HUES6 (cell line): ENCODE data around the gene PLXDC2.
"Not testable (repeated sequence)": the region's sequence is repeated elsewhere in the genome, so short reads cannot be mapped to it uniquely, and the experiment has no call there.

Experiments
- H3K27ac ChIP-seq: 2 replicates; pipeline ENCODE4 v1.7.0; 2013; ENCODE audit warnings: low read depth, mild to moderate bottlenecking, low read length, inconsistent platforms
- H3K27me3 ChIP-seq: 2 replicates; pipeline ENCODE4 v1.6.1; 2013; ENCODE audit warnings: low read length; ENCODE audit not compliant: control insufficient read depth, insufficient read depth
- H3K36me3 ChIP-seq: 2 replicates; pipeline ENCODE4 v1.6.1; 2013; ENCODE audit warnings: low read length; ENCODE audit not compliant: control insufficient read depth, insufficient read depth
- H3K4me1 ChIP-seq: 2 replicates; pipeline ENCODE4 v1.6.1; 2013; ENCODE audit warnings: low read length; ENCODE audit not compliant: control insufficient read depth, insufficient read depth
- H3K4me3 ChIP-seq: 2 replicates; pipeline ENCODE4 v1.5.1; 2013; ENCODE audit warnings: low read depth, low read length
- H3K9ac ChIP-seq: one replicate; pipeline ENCODE4 v1.6.1; 2013; ENCODE audit warnings: mild to moderate bottlenecking, low read length
- H3K9me3 ChIP-seq: 2 replicates; pipeline ENCODE4 v1.6.1; 2013; ENCODE audit warnings: low read depth, low read length; ENCODE audit not compliant: control insufficient read depth, insufficient read depth

Gene PLXDC2

DNA sequence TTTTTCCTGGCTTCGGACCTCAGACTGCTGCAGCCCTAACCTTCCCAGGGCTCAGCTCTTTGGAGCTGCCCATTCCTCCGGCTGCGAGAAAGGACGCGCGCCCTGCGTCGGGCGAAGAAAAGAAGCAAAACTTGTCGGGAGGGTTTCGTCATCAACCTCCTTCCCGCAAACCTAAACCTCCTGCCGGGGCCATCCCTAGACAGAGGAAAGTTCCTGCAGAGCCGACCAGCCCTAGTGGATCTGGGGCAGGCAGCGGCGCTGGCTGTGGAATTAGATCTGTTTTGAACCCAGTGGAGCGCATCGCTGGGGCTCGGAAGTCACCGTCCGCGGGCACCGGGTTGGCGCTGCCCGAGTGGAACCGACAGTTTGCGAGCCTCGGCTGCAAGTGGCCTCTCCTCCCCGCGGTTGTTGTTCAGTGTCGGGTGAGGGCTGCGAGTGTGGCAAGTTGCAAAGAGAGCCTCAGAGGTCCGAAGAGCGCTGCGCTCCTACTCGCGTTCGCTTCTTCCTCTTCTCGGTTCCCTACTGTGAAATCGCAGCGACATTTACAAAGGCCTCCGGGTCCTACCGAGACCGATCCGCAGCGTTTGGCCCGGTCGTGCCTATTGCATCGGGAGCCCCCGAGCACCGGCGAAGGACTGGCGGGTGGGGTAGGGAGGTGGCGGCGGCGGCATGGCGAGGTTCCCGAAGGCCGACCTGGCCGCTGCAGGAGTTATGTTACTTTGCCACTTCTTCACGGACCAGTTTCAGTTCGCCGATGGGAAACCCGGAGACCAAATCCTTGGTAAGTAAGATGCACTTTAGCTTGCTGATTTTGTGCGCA is at the start of gene PLXDC2:
TSS of gene PLXDC2 (plus strand) at position 22 of the 820 bp plus-strand sequence.
- H3K27ac ChIP-seq: peak within 1 kb of the TSS; percentile 76; the same call in 1 of the 2 replicates
- peaks cover 6% of the 10 kb centered on the region for H3K27me3 ChIP-seq
- H3K4me1 ChIP-seq: peaks cover 14% of the 10 kb centered on the region
- H3K36me3 ChIP-seq: no peaks in the 10 kb centered on the region
- peak within 1 kb of the TSS; percentile 95 for H3K4me3 ChIP-seq
- no peaks in the 10 kb centered on the region for H3K9me3 ChIP-seq
- H3K9ac ChIP-seq: peak within 1 kb of the TSS; percentile 86

DNA sequence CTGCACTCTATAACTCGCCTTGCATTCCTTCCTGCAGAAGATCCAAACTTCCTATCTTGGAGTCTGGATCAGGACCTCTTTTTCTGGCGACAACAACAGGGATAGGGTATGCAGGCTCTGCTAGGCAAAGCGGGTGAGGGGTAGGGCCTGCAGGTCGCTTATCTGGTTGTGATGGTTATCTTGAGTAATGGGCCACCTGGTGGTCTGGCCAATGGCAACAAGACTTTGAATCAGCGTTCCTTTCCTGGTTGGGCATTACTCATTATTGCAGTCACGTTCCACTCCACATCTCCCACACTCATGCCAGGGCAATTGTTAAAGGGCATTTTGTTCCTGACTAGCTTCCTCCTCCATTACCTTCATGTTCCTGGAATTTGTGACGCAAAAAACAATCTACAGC is 48.4 kb upstream of the PLXDC2 start:
- Histone ChIP-seq H3K9ac (no peak overlapping the region), H3K9me3 (no peaks in the 10 kb centered on the region), H3K27ac (no peak overlapping the region), H3K4me3 (no peak overlapping the region), H3K27me3 (no peaks in the 10 kb centered on the region), H3K4me1 (peaks cover 9% of the 10 kb centered on the region), H3K36me3 (no peaks in the 10 kb centered on the region)

- not testable (repeated sequence) for H3K9ac ChIP-seq, H3K27me3 ChIP-seq, H3K36me3 ChIP-seq, H3K4me3 ChIP-seq, H3K27ac ChIP-seq, H3K9me3 ChIP-seq, H3K4me1 ChIP-seq
Measured at GRCh38 chr10:19769826-19770225, 46.4 kb upstream of the PLXDC2 start.

DNA sequence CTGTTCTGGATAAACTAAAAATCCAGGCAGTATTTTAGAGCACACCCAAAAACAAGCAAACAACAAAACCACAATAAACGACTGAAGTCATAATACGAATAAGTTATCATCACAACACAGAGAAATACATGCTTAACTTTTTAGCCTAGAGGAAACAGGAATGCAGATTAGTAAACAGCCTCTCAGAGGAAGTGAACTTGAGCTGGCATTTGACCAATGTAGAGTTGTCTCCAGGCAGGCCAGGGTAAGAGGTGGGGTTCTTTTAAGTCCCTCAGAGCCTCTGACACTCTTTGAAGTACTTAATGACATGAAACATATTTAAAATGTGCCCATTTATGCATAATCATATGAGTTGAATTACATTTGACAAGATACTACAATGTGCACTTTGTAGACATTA is 43.3 kb upstream of the PLXDC2 start:
- H3K4me3 ChIP-seq: no peak overlapping the region
- no peak overlapping the region for H3K9ac ChIP-seq
- no peaks in the 10 kb centered on the region for H3K27me3 ChIP-seq
- no peaks in the 10 kb centered on the region for H3K36me3 ChIP-seq
- peaks cover 3% of the 10 kb centered on the region for H3K4me1 ChIP-seq
- no peak overlapping the region for H3K27ac ChIP-seq
- H3K9me3 ChIP-seq: no peaks in the 10 kb centered on the region

DNA sequence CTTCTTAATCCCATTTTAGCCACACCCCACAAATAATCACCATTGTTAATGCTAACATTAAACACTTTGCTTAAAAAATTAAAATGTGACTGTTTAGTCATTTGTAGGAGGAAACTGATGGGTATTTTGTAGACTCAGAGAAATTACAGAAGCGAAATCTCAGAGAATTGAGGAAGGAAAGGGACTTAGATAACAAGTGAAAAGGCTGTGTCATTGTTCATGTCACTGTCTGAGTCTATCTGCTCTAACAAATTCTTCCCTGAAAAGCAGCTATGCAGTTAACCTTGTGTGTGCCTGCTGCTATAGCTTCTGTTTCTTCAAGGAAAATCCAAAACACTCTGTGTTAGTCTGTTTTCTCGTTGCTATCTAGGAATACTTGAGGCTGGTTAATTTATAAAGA is 40.9 kb upstream of the PLXDC2 start:
- Histone ChIP-seq H3K4me1 (no peaks in the 10 kb centered on the region), H3K27ac (no peak overlapping the region), H3K9ac (no peak overlapping the region), H3K27me3 (no peaks in the 10 kb centered on the region), H3K4me3 (no peak overlapping the region), H3K36me3 (no peaks in the 10 kb centered on the region), H3K9me3 (no peaks in the 10 kb centered on the region)

DNA sequence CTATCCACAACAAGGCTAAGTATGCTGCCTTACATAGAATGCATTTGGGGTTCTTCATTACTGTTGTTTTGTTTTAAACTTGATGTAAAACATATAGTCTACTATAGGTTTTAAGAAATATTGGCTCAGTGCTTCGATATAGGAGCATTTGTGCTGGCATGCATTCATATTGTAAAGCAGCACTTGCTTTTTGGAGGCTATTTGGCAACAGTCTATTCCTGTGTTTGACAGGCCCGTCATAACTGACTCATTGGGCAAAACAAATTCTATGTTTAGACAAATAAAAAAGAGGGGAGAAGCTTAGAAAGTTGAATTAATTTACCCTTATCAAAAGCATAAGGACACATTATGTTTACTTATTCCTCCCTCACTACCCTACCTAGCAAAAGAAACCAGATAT is 38.4 kb upstream of the PLXDC2 start:
- no peak overlapping the region for H3K4me3 ChIP-seq
- no peaks in the 10 kb centered on the region for H3K9me3 ChIP-seq
- no peaks in the 10 kb centered on the region for H3K4me1 ChIP-seq
- no peak overlapping the region for H3K9ac ChIP-seq
- H3K27me3 ChIP-seq: no peaks in the 10 kb centered on the region
- no peaks in the 10 kb centered on the region for H3K36me3 ChIP-seq
- no peak overlapping the region for H3K27ac ChIP-seq

GRCh38 chr10:19778996-19779395 is 37.2 kb upstream of the PLXDC2 start:
- no peak overlapping the region for H3K9ac ChIP-seq
- H3K4me3 ChIP-seq: no peak overlapping the region
- no peaks in the 10 kb centered on the region for H3K4me1 ChIP-seq
- H3K36me3 ChIP-seq: no peaks in the 10 kb centered on the region
- no peaks in the 10 kb centered on the region for H3K27me3 ChIP-seq
- no peak overlapping the region for H3K27ac ChIP-seq
- no peaks in the 10 kb centered on the region for H3K9me3 ChIP-seq

- no peaks in the 10 kb centered on the region for H3K9me3 ChIP-seq
- H3K27me3 ChIP-seq: no peaks in the 10 kb centered on the region
- H3K27ac ChIP-seq: no peak overlapping the region
- H3K36me3 ChIP-seq: no peaks in the 10 kb centered on the region
- no peak overlapping the region for H3K4me3 ChIP-seq
- no peak overlapping the region for H3K9ac ChIP-seq
- no peaks in the 10 kb centered on the region for H3K4me1 ChIP-seq
Measured at GRCh38 chr10:19782430-19783089, 33.7 kb upstream of the PLXDC2 start.

DNA sequence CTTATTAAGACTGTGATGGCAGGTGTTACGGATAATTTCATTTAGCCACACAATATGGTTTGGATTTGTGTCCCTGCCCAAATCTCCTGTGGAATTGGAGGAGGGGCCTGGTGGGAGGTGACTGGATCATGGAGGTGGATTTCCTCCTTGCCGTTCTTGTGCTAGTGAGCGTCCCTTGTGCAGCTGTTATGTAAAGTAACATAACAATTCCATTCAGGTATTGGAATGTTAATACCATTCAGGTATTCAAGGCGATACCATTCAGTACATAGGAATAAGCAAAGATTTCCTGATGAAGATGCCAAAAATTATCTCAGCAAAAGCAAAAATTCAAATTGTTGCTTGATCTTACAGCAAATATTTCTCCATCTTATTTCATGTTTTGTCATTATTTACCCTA is 32.5 kb upstream of the PLXDC2 start:
- no peak overlapping the region for H3K9ac ChIP-seq
- H3K27me3 ChIP-seq: no peaks in the 10 kb centered on the region
- H3K9me3 ChIP-seq: no peaks in the 10 kb centered on the region
- no peaks in the 10 kb centered on the region for H3K4me1 ChIP-seq
- H3K36me3 ChIP-seq: no peaks in the 10 kb centered on the region
- no peak overlapping the region for H3K4me3 ChIP-seq
- no peak overlapping the region for H3K27ac ChIP-seq

DNA sequence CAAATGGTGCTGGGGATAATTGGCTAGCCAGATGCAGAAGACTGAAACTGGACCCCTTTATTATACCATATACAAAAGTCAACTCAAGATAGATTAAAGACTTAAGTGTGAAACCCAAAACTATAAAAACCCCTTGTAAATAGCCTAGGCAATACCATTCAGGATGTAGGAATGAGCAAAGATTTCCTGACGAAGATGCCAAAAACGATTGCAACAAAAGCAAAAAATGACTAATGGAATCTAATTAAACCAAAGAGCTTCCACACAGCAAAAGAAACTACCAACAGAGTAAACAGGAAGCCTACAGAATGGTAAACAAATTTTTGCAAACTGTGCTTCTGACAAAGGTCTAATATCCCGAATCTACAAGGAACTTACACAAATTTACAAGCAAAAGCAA is 30.9 kb upstream of the PLXDC2 start:
- Histone ChIP-seq H3K4me1 (no peaks in the 10 kb centered on the region), H3K4me3 (no peak overlapping the region), H3K9me3 (no peaks in the 10 kb centered on the region), H3K27ac (no peak overlapping the region), H3K27me3 (no peaks in the 10 kb centered on the region), H3K36me3 (no peaks in the 10 kb centered on the region), H3K9ac (no peak overlapping the region)

GRCh38 chr10:19788075-19788686 is 28.1 kb upstream of the PLXDC2 start:
- no peaks in the 10 kb centered on the region for H3K4me1 ChIP-seq
- H3K36me3 ChIP-seq: no peaks in the 10 kb centered on the region
- no peak overlapping the region for H3K27ac ChIP-seq
- H3K4me3 ChIP-seq: no peak overlapping the region
- H3K9me3 ChIP-seq: no peaks in the 10 kb centered on the region
- no peak overlapping the region for H3K9ac ChIP-seq
- H3K27me3 ChIP-seq: no peaks in the 10 kb centered on the region
